GM21825 (cell line): ENCODE data around the gene C21orf91.

ENCODE experiments used
- ATAC-seq: cut with Tn5 transposase; IDR thresholded peaks from one replicate; pipeline ENCODE4 v1.9.1; 2021; ENCODE audit warnings: mild to moderate bottlenecking, moderate library complexity; ENCODE audit not compliant: unreplicated experiment

C21orf91 gene

DNA sequence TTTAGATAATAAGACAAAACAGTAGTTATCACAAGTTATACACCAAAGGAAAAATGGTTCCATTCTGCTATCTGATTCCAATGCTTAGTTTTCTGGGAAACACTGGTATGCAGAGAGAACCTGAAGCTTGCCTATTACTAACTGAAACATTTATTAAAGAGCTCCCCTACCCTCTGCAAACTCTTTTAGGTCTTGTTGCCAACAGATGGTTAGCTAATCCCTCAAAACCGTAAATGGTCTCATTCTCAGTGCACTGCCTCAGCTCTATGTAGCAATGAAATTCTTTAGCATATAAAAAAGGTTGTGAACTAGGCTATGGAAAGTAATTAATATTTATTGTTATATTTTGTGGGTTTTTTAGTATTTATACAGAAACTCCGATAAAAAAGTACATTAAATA is 20.4 kb downstream of the C21orf91 start:
- no peak for ATAC-seq

DNA sequence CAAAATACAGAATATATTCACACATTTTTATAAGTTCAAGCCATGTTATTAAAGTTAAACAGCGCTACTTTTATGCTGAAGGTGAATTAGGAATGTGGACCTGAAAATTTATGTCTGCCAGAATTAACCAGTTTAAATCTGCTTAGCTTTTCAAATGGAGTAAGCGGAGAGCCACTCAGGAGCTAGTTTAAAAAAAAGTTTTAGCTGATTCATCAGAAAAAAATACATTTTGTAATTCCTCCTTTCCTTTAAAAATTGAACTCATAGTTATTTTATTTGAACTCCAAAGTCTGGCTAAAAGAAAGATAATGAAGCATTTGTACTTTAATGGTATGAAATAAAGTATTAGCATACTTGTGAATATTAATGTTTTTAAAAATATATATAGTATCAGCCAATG is 21.2 kb downstream of the C21orf91 start:
- ATAC-seq: no peak

DNA sequence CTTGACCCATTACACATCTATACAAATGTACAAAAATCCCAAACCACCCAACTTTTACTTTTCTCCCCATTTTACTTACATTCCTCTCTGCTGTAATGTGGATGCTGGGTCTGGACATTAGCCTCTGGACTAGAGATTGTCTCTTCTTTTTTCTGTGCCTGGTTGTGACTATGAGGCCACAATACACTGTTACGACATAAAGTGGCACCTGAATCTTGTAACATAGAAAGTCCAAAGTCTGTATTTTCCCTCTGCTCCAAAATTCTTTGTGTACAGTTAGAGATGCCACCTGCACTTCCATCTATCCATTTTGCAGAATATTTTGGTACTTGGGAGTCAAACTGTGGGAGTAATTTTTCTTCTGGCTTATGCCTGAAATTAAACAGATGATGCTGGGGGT is 22.7 kb downstream of the C21orf91 start:
- no peak for ATAC-seq

DNA sequence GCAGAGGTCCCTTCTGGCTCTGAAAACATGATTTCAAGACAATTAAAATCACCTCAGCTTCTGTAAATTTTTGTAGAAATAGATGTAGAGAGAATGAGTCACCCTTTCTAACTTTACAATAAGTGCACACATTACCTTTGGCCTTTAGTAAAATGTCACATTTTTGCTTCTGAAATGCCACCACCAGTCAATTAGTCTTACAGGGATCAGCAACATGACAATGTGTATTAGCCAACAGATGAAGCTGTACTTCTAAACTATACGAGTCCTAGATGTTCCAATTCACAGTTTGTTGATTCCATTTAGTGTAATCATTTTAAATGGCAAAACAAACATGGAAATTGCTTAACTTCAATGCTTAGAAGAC is 23.1 kb downstream of the C21orf91 start:
- ATAC-seq: no peak

DNA sequence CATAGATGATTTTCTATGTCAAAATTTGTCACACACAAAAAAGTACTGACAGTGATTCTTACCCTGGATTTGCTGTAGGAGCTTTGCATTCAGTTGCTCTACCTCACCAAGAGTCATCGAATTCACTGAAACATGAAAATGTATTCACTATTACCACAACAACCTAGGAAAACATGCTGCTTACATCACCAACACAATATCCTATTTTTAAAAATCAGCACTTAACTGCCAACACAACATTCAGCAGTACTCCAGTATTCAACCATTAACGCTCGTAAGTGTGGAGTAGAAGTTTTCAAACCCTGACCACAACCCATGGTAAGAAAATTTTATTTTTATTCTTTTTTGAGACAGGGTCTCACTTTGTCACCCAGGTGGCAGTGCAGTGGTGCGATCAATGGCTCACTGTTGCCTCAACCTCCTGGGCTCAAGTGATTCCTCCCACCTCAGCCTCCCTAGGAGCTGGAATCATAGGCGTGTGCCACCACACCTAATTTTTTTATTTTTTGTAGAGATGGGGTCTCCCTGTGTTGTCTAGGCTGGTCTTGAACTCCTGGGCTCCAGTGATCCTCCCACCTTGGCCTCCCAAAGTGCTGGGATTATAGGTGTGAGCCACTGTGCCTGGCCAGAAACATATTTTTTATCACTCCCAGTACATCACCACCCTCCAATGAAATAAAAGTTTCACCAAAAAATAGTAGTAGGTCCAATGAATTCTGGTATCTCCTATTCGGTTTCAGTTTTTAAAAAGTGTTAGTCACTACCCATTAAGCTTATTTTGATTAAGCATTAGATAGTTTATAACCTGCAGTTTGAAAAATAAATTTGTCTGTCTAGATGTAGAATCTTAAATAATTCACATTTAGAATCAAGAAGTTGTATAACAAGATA is 23.8 kb downstream of the C21orf91 start:
- ATAC-seq: no peak

DNA sequence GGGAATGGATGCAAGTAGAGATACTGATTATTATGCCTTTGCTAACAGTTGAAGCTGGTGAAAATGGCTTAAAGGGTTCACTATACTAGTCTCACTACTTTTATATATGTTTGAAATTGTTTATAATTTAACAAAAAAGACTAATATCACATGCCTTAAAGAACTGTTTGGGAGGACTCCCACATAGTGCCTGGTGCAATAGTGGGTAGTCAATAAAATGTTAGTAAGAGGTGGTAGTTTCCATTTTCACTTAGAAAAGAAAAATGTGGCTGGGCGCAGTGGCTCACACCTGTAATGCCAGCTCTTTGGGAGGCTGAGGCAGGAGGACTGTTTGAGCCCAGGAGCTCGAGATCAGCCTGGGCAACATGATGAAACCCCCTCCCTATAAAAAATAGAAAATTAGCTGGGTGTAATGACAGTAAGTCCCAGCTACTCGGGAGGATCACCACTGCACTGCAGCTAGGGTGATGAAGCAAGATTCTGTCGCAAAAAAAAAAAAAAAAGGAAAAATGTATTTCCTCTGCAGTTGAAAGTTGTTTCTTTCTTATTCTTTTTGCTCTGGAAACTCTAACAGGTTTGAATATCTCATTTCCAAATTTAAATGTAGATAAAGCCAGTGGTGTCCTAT is 24.5 kb downstream of the C21orf91 start:
- no peak for ATAC-seq

DNA sequence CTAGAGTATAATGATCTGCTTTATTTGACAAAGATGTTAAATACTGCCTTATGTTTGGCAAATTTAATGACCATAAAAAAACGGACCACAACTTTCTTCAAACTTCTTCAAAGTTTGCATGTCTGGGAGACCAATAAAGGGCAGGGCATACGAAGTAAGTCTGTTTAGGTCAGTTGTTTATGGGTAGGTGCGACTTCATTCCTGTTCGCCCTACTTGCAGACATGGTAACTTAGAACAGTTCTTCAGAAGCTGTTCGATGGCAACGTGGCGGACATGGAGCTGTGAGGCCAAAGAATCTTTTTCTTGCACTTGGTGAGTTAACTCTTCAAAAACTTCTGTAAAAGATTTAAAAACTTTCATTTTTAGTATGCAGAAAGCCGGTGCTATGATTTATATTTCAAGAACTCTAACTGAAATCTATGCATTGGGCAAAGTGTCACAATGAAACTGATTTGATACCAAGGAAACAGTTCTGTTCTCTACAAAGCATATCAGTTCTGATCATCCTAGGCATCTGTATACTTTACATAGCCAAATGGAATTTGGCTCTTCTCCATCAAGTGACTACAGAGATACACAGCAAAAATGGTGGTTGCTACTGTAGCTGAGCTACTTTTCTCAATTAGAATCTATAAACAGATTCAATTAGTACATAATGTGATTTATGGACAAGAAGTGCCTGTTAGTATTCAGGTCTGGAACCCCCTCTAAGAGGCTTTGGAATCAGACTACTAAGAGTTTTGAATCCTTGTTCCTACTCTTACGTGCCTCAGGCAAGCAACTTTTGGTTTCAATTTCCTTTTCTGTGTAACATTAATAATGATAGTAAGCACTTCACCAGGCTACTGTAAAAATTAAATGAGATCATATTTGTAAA is 25.7 kb downstream of the C21orf91 start:
- peak; percentile 62 for ATAC-seq

DNA sequence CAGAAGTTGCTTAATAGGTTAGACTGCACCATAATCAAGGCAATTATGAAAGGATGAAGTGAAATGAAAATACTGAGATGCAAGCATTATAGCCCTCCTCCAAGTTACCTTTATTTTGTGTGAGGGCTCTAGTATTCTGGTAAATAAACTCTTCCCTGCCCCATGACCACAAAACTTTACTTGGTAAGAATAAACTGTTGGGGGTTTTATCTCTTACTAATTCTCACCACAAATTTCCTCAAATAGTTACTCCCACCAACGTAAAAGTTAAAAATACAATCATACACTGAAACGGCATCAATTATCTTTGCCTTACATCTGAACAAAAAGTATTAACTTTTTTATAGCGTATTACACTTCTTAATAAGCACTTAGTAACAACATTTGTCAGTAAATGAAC is 29.5 kb downstream of the C21orf91 start:
- no peak for ATAC-seq

DNA sequence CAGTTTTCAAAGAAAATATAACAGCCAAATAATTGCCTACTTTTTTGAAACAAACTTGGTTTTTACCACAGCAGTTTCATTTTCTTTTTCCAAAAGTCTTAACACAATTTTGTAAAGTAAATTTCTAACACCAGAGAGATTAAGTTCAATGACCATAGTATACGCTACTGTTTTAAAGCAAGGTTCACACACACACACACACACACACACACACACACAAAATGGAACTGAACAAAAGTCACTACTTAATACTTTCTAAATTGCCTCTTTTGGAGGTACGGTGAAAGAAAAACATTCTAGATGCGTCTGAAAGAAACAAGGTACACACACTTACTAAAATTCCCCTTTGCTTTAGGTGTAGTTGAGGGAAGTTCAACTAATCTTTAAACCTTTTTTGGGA is 30.1 kb downstream of the C21orf91 start:
- no peak for ATAC-seq

DNA sequence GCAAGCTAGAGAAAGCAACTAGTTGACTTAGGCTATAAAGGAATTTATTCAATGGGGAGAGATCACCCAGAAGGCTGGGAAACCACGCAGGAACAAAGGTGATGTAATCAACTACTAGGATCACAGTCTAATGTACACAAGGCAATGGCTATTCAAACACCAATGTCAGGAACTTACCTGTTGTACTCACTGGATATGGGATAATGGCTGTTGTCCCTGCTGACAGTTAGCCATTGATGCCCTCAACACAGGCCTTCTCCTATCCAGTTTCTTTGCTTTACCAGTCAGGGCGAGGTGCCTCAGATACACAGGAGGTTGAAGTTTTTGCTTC is 32.3 kb downstream of the C21orf91 start:
- no peak for ATAC-seq

DNA sequence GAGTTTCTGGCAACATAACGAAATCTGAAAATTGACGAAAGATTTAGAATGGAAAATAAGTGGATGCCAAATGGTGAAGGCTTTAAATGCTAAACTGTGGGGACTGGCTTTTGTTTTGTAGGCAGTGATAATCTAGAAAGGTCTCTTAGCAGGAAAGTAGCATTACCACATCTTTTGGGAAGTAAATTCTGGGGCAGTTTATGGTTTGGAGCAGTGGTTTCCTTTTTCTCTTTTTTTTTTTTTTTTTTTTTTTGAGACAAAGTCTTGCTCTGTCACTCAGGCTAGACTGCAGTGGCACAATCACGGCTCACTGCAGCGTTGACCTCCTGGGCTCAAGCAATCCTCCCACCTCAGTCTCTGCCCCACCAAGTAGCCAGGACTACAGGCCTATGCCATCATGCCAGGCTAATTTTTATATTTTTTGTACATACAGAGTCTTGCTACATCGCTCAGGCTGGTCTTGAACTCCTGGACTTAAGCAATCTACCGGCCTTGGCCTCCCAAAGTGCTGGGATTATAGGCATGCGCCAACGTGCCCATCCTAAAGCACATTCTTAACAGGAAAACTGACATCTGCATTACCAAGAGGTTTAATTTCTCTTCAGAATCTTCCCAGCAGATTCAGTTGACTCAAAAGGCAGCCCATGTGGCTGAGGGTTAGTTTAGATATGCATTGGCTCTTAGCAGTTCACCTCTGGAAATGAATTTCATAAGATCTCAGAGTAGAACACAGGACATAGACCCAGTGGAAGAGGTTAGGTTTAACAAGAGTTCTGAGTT is 32.9 kb downstream of the C21orf91 start:
- no peak for ATAC-seq

DNA sequence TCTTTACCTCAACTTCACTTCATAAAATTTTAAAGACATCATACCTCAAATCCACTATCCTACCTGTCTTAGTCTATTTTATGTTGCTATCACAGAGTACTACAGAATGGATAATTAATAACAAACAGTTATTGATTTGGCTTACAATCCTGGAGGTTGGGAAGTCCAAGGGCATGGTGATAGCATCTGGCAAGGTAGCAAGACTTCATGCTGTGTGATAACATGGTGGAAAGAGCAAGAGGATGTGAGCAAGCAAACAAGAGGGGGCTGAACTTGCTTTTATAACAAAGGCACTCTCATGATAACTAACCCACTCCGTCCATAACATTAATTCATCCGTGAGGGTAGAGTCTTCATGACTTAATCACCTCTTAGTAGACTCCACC is 33.8 kb downstream of the C21orf91 start:
- no peak for ATAC-seq

DNA sequence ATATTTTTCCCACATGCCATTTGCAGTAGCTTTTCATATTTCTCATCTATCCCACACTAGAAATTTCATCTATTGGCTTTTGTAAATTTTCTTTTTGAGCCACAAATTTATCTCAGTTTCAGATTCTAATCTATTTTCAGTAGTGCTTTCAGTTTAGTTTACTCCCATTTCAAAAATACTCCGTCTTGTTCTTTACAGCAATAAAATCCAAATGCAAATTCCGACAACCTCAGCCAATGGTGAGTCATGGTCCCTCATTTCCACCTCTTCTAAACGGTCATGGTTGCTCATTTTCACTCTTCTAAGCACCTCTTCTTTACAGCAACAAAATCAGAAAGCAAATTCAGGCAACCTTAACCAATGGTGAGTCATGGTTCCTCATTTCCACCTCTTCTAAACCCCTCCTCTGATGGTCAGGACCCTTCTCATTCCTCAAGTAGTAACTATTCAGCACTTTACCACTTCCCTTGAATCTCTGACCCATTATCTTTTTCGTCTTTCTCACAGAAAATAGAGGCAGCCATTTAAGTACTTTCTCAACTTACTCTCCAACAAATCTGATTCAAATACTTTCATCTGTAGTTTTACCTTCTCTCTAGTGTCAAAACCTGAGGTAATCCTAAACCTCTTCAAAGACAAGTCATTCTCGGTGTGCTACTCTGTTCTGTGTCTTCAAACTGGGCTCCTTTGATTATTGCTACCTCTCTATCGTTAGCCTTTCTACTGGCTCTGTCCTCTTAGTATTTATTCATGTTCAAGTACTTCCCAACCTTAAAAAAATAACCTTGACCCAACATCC is 34.4 kb downstream of the C21orf91 start:
- ATAC-seq: peak; percentile 49

DNA sequence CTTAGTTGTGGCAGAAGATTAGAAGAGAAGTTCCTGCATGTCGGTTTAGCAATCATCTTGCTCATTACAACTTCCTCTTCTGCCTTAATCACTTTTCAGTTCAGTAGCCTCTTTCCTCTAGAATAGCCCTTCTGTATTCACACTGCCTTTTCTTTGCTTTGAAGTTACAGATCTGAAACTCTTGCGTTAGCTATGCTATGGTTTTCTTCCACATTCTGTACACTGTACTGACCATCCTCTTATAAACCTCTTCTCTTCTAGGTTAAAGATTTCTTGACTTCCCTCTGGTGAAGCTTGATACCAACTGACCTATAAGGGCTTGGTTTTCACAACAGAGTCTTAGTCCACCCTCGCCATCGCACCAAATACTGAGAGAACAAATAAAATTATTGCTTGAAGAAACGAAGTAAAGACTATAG is 35.0 kb downstream of the C21orf91 start:
- peak; percentile 58 for ATAC-seq

DNA sequence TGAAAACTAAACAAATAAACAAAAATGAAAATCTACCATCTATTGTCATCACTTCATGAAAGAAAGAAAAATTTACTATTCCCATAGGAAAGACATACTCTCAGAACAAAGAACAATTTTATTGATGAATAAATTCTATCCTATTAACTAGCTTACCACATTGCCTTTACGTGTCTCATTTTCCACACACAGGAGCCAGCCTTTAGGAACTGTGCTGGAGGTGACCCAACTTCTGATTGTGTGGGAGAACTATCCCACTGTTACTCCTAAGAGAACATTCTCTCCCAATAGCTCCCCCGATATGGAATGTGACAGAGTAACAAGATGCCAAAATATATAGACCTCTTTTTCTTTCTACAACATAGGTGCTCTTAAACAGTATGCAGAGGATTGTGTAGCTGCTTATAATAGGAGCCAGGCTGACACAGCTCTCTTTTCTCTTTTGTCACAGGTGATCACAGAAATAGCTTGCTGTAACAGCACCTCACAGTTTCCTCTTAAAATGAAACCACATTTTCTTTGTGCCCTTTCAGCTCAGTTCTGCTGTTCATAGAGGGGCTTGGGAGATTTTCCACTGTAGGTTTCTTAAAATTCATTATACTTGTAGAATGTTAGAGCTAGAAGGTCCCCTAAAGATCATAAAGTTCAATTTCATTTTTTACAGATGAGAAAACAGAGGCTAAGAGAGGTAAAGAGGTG is 35.5 kb downstream of the C21orf91 start:
- ATAC-seq: peak; percentile 30

DNA sequence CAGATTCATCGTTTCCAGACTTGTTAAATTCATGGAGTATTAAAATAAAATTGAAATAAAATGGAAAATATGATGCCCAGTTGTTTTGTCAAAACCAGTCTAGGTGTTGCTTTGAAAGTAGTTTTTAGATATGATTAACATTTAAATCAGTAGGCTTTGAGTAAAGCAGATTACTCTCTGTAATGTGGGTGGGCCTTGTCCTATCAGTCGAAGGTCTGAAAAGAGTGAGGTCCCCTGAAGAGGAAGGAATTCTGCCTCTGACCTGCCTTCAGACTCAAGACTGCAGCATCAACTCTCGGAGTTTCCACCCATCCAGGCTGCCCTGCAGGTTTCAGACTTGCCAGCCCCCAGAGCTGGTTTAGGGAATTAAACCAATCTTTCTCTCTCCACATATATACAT is 36.2 kb downstream of the C21orf91 start:
- no peak for ATAC-seq

DNA sequence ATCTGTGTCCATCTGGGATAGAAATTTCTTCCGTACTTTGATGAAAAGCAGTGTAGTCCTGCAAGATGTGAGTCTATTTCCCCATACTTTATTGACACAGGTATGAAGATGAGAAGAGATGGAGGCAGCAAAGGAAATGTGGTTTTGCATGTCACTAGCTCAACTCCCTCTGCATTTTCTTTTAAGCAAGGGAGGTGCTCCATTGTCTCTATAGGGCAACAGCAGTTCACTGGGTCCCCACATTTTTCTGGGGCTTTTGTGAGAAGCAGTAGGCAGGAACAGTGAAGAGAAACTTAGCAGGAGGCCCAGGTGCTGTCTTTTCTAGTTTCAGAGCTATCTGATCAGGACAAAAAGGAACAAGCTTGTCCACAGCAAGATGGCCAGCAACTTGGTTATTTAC is 37.1 kb downstream of the C21orf91 start:
- ATAC-seq: no peak

DNA sequence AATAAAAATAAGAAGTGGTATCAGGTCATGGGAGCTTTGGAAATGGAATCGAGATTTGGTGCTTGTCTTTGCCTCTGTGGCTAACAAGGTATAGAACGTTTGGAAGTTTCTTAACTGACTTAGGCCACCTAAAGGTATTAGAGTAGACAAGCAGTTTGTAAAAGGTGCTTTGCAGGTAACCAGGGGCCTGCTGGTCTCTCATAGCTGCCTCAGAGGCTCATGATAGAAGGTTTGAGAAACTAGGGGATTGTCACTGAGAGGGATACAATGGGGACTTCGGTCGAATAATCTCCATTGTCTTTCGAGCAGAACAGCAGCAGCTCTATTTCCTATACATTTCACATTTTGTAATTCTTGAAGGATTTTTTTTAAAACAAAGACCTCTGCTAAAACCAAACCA is 37.6 kb downstream of the C21orf91 start:
- no peak for ATAC-seq

DNA sequence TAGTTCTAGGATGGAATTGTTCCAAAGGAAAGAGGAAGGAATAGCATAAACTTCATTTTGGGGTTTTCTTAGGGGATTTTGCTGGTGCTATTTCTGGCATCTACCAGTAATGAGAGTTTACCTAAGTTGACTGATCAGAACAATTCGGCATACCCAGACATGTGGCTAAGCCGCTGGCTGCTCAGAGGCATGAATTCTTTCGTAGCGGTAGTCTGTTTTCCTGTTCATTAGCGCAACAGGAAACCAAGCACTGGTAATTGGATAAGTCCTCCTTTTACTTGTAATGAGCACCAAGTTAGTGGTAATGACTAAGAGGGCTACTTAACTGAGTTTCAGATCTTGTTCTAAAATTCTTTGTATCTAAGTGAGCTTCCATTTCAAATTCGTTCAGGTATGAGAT is 38.6 kb downstream of the C21orf91 start:
- peak; percentile 42 for ATAC-seq

DNA sequence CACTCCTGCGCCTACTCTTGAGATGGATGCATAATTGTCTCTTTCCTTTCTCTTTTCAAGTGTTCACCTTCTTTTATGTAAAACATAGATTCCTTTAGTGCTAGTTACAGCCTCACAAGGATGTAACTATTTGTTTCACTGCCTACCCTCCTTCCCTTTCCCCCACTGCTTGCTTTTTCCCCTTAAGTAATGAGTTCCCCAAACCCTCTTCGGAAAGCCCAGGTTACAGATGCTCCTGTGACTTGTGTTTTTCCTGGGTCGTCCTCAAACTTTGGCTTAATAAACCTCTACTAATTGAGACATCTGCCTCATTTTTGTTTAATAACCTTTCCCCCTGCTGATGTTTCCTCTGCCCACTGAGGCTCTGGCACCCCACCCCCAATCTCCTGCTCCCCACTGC is 39.2 kb downstream of the C21orf91 start:
- no peak for ATAC-seq
